ENCODE results near the gene ARL2. TPM values are rescaled to one million over a fixed set of nuclear protein-coding genes. Genes with fewer than 3 reads are reported as not detected.

ARL2 gene
- total and polyA plus RNA-seq, 2 experiments from 2014 or later = 189 to 230 TPM

- H3K4me3 ChIP-seq = no peak overlapping the region
- H3K9me3 ChIP-seq (ENCODE audit: low read depth) = no peaks in the 10 kb centered on the region
- no peaks in the 10 kb centered on the region for H3K27me3 ChIP-seq
- no peak for DNase-seq (ENCODE audit: low read depth in 1 of 2, low spot score in 1 of 2)
- no peaks in the 10 kb centered on the region for H3K4me1 ChIP-seq (ENCODE audit: low read depth)
- peaks cover 19% of the 10 kb centered on the region for H3K36me3 ChIP-seq
- H3K27ac ChIP-seq = no peak overlapping the region
- no peak for TF ChIP-seq CTCF (IDR thresholded peaks at IDR 0.05; ENCODE audit: low read depth, low read length)
These were observed 18.3 kb downstream of the ARL2 start for GRCh38 chr11:65032216-65032615.

GRCh38 chr11:65034423-65034822 is 20.5 kb downstream of the ARL2 start:
- no peaks in the 10 kb centered on the region for H3K9me3 ChIP-seq (ENCODE audit: low read depth)
- no peaks in the 10 kb centered on the region for H3K27me3 ChIP-seq
- peaks cover 19% of the 10 kb centered on the region for H3K36me3 ChIP-seq
- no peak overlapping the region for H3K4me3 ChIP-seq
- DNase-seq (ENCODE audit: low read depth in 1 of 2, low spot score in 1 of 2) = no peak
- no peaks in the 10 kb centered on the region for H3K4me1 ChIP-seq (ENCODE audit: low read depth)
- H3K27ac ChIP-seq = no peak overlapping the region
- TF ChIP-seq CTCF (IDR thresholded peaks at IDR 0.05; ENCODE audit: low read depth, low read length) = no peak

- H3K4me1 ChIP-seq (ENCODE audit: low read depth) = peaks cover 4% of the 10 kb centered on the region
- no peaks in the 10 kb centered on the region for H3K9me3 ChIP-seq (ENCODE audit: low read depth)
- no peak overlapping the region for H3K4me3 ChIP-seq
- no peak overlapping the region for H3K27ac ChIP-seq
- H3K36me3 ChIP-seq = peaks cover 23% of the 10 kb centered on the region
- H3K27me3 ChIP-seq = no peaks in the 10 kb centered on the region
- TF ChIP-seq CTCF (IDR thresholded peaks at IDR 0.05; ENCODE audit: low read depth, low read length) = no peak
- no peak for DNase-seq (ENCODE audit: low read depth in 1 of 2, low spot score in 1 of 2)
These were observed 21.6 kb downstream of the ARL2 start for GRCh38 chr11:65035579-65035978.

GRCh38 chr11:65036931-65037330 is 23.0 kb downstream of the ARL2 start:
- no peak for DNase-seq (ENCODE audit: low read depth in 1 of 2, low spot score in 1 of 2)
- Histone ChIP-seq H3K9me3 (ENCODE audit: low read depth) (no peaks in the 10 kb centered on the region), H3K27ac (no peak overlapping the region), H3K36me3 (peaks cover 23% of the 10 kb centered on the region), H3K4me1 (ENCODE audit: low read depth) (peaks cover 4% of the 10 kb centered on the region), H3K27me3 (no peaks in the 10 kb centered on the region), H3K4me3 (no peak overlapping the region)
- TF ChIP-seq CTCF (IDR thresholded peaks at IDR 0.05; ENCODE audit: low read depth, low read length) = no peak

- Histone ChIP-seq H3K4me3 (peak overlapping the region; percentile 58), H3K27me3 (no peaks in the 10 kb centered on the region), H3K9me3 (ENCODE audit: low read depth) (no peaks in the 10 kb centered on the region), H3K36me3 (peaks cover 14% of the 10 kb centered on the region), H3K27ac (peak overlapping the region; percentile 80), H3K4me1 (ENCODE audit: low read depth) (peaks cover 4% of the 10 kb centered on the region)
- no peak for DNase-seq (ENCODE audit: low read depth in 1 of 2, low spot score in 1 of 2)
- no peak for TF ChIP-seq CTCF (IDR thresholded peaks at IDR 0.05; ENCODE audit: low read depth, low read length)
These were observed 26.5 kb downstream of the ARL2 start for GRCh38 chr11:65040520-65040846.
